HG03571 (cell line): Measurements from ENCODE around the gene ZNF774.
"Not testable (repeated sequence)": the region's sequence is repeated elsewhere in the genome, so short reads cannot be mapped to it uniquely, and the experiment has no call there.

Source experiments
- ATAC-seq: cut with Tn5 transposase; IDR thresholded peaks from one replicate; pipeline ENCODE4 v1.9.1; 2021; ENCODE audit not compliant: unreplicated experiment

The ZNF774 gene

GRCh38 chr15:90344662-90345061, 7.4 kb upstream of the ZNF774 start:
- ATAC-seq = no peak

- no peak for ATAC-seq
Observed at GRCh38 chr15:90345857-90346256, 6.2 kb upstream of the ZNF774 start.

- ATAC-seq = not testable (repeated sequence)
Observed at GRCh38 chr15:90347431-90348065, 4.5 kb upstream of the ZNF774 start.

GRCh38 chr15:90348456-90348855, 3.6 kb upstream of the ZNF774 start:
- ATAC-seq = no peak

GRCh38 chr15:90349072-90349471, 3.0 kb upstream of the ZNF774 start:
- no peak for ATAC-seq

- ATAC-seq = no peak
Observed at GRCh38 chr15:90349821-90350220, 2.3 kb upstream of the ZNF774 start.

- ATAC-seq = no peak
Observed at GRCh38 chr15:90351479-90352106, 491 bp upstream of the ZNF774 start.

- no peak for ATAC-seq
Observed at GRCh38 chr15:90354986-90355385, 2.9 kb downstream of the ZNF774 start.

- ATAC-seq = no peak
Observed at GRCh38 chr15:90358124-90359033, 6.3 kb downstream of the ZNF774 start.

GRCh38 chr15:90360746-90361145, 8.7 kb downstream of the ZNF774 start:
- ATAC-seq = no peak

GRCh38 chr15:90362936-90363212, 10.8 kb downstream of the ZNF774 start:
- no peak for ATAC-seq

GRCh38 chr15:90364251-90364650, 12.2 kb downstream of the ZNF774 start:
- ATAC-seq = no peak

GRCh38 chr15:90365414-90366055, 13.5 kb downstream of the ZNF774 start:
- ATAC-seq = no peak

GRCh38 chr15:90367576-90367975, 15.5 kb downstream of the ZNF774 start:
- no peak for ATAC-seq

GRCh38 chr15:90375071-90375470, 23.0 kb downstream of the ZNF774 start:
- no peak for ATAC-seq

GRCh38 chr15:90376789-90377188, 24.7 kb downstream of the ZNF774 start:
- no peak for ATAC-seq

GRCh38 chr15:90379263-90379662, 27.2 kb downstream of the ZNF774 start:
- ATAC-seq = no peak

- ATAC-seq = no peak
Observed at GRCh38 chr15:90381515-90381914, 29.4 kb downstream of the ZNF774 start.

GRCh38 chr15:90382320-90382719, 30.2 kb downstream of the ZNF774 start:
- ATAC-seq = no peak

- no peak for ATAC-seq
Observed at GRCh38 chr15:90386221-90386620, 34.1 kb downstream of the ZNF774 start.
